H1 (cell line): ENCODE measurements around the gene FAM221B. TPM values are rescaled to one million over a fixed set of nuclear protein-coding genes. Genes with fewer than 3 reads are reported as not detected.

Experiments
- CTCF ChIA-PET: fragments of 300-600 bp; sonication (Branson Sonifier 250); formaldehyde crosslinking; loops from one replicate; lab custom pipeline; 2021; ENCODE audit not compliant: partially characterized antibody; lab: Charles Lee
- POLR2A ChIA-PET: fragments of 300-600 bp; sonication (Branson Sonifier 250); formaldehyde crosslinking; loops from one replicate; lab custom pipeline; 2021; ENCODE audit warnings: inconsistent platforms; ENCODE audit not compliant: partially characterized antibody; lab: Charles Lee
- DNase-seq, 2 experiments: peaks; one replicate each; pipeline versions ENCODE4 v3.0.0 to v3.0.0-alpha.2; 2010 to 2022; ENCODE audit warnings: low spot score in 2 of 2, low read depth in 1 of 2, mixed read lengths in 1 of 2
- FAIRE-seq: peaks from 2 replicates; lab custom pipeline; 2011; peaks lifted over from hg19 to GRCh38; lab: Jason Lieb, UNC
- H2AFZ ChIP-seq: 2 replicates; pipeline ENCODE4 v1.8.1; 2012; ENCODE audit warnings: low read length, inconsistent platforms
- H2AK5ac ChIP-seq: 2 replicates; pipeline ENCODE4 v1.6.1; 2013; ENCODE audit warnings: low read depth, low read length
- H2BK120ac ChIP-seq: replicated peaks from 2 replicates; pipeline ENCODE3; 2013; ENCODE audit warnings: low read depth, low read length, inconsistent platforms
- H2BK12ac ChIP-seq: 2 replicates; pipeline ENCODE4 v1.6.1; 2013; ENCODE audit warnings: low read depth, low read length
- H2BK15ac ChIP-seq: 2 replicates; pipeline ENCODE4 v1.6.1; 2013; ENCODE audit warnings: low read length
- H2BK20ac ChIP-seq: 2 replicates; pipeline ENCODE4 v1.6.1; 2013; ENCODE audit warnings: low read length
- H2BK5ac ChIP-seq: 2 replicates; pipeline ENCODE4 v1.6.1; 2013; ENCODE audit warnings: low read depth, low read length
- H3K14ac ChIP-seq: 2 replicates; pipeline ENCODE4 v1.6.1; 2013; ENCODE audit warnings: inconsistent platforms; ENCODE audit not compliant: insufficient read length
- H3K18ac ChIP-seq: 2 replicates; pipeline ENCODE4 v1.6.1; 2013; ENCODE audit warnings: low read length; ENCODE audit errors: extremely low read depth
- H3K23ac ChIP-seq: 2 replicates; pipeline ENCODE4 v1.6.1; 2013; ENCODE audit warnings: inconsistent platforms; ENCODE audit not compliant: insufficient read length
- H3K23me2 ChIP-seq: 2 replicates; pipeline ENCODE4 v1.6.1; 2013; ENCODE audit warnings: low read depth, low read length
- H3K27ac ChIP-seq: 2 replicates; pipeline ENCODE4 v1.6.1; 2011; ENCODE audit warnings: low read depth, low read length, inconsistent platforms
- H3K27me3 ChIP-seq, 4 experiments: replicated peaks in 1 of 4; 1 replicate in 1 of 4; 2 replicates in 3 of 4; pipeline versions ENCODE4 v1.6.1 to v1.8.1; 2011 to 2013; ENCODE audit warnings: low read length in 3 of 4, mild to moderate bottlenecking in 3 of 4, inconsistent platforms in 2 of 4, mixed read lengths in 2 of 4, moderate library complexity in 1 of 4; ENCODE audit not compliant: control insufficient read depth in 3 of 4, insufficient read depth in 3 of 4; ENCODE audit errors: extremely low read depth in 1 of 4
- H3K36me3 ChIP-seq, 4 experiments: 2 replicates each; pipeline versions ENCODE4 v1.6.1 to v1.8.1; 2011 to 2013; ENCODE audit warnings: mild to moderate bottlenecking in 4 of 4, low read length in 3 of 4, moderate library complexity in 2 of 4, control low read depth in 1 of 4, inconsistent platforms in 1 of 4; ENCODE audit not compliant: insufficient read depth in 4 of 4, control insufficient read depth in 2 of 4
- H3K4ac ChIP-seq: replicated peaks from 2 replicates; pipeline ENCODE3; 2013; ENCODE audit warnings: low read length, low read depth, mixed read lengths, inconsistent platforms; ENCODE audit not compliant: insufficient read length
- H3K4me1 ChIP-seq, 4 experiments: replicated peaks in 1 of 4; 1 replicate in 1 of 4; 2 replicates in 3 of 4; pipeline versions ENCODE4 v1.6.1 to v1.8.1; 2011 to 2013; ENCODE audit warnings: low read length in 3 of 4, inconsistent platforms in 2 of 4, mixed read lengths in 1 of 4; ENCODE audit not compliant: insufficient read depth in 4 of 4, control insufficient read depth in 3 of 4
- H3K4me2 ChIP-seq, 2 experiments: 2 replicates each; pipeline versions ENCODE4 v1.6.1 to v1.8.1; 2011 to 2013; ENCODE audit warnings: low read depth in 2 of 2, low read length in 2 of 2, control low read depth in 1 of 2, inconsistent platforms in 1 of 2, mild to moderate bottlenecking in 1 of 2; ENCODE audit not compliant: insufficient read depth in 1 of 2
- H3K4me3 ChIP-seq, 4 experiments: fragments of 200-600, 300-600 bp in 1 of 4; sonication (generic), shearing (Covaris generic), sonication (Bioruptor Twin) in 1 of 4; 2 replicates each; pipeline versions ENCODE4 v1.5.1 to v1.8.1; 2011 to 2016; ENCODE audit warnings: low read length in 4 of 4, low read depth in 3 of 4, control low read depth in 2 of 4, inconsistent platforms in 2 of 4, mild to moderate bottlenecking in 2 of 4, mixed read lengths in 1 of 4, moderate library complexity in 1 of 4; ENCODE audit not compliant: insufficient read depth in 2 of 4; ENCODE audit errors: extremely low read depth in 1 of 4
- H3K56ac ChIP-seq: replicated peaks from 2 replicates; pipeline ENCODE3; 2013; ENCODE audit warnings: low read depth, mild to moderate bottlenecking, mixed read lengths, low read length, inconsistent platforms; ENCODE audit not compliant: insufficient read length
- H3K79me1 ChIP-seq: 2 replicates; pipeline ENCODE4 v1.6.1; 2013; ENCODE audit warnings: low read depth, low read length, control low read depth
- H3K79me2 ChIP-seq, 2 experiments: 2 replicates each; pipeline versions ENCODE4 v1.6.1 to v1.8.1; 2012 to 2013; ENCODE audit warnings: low read length in 2 of 2, mild to moderate bottlenecking in 2 of 2, inconsistent platforms in 1 of 2; ENCODE audit not compliant: insufficient read depth in 2 of 2, control insufficient read depth in 1 of 2
- H3K9ac ChIP-seq, 4 experiments: replicated peaks in 1 of 4; 1 replicate in 1 of 4; 2 replicates in 3 of 4; pipeline versions ENCODE4 v1.6.1 to v1.8.1; 2011 to 2013; ENCODE audit warnings: low read depth in 3 of 4, low read length in 3 of 4, control low read depth in 2 of 4, mild to moderate bottlenecking in 2 of 4, moderate library complexity in 2 of 4, inconsistent platforms in 1 of 4; ENCODE audit errors: extremely low read depth in 1 of 4
- H3K9me3 ChIP-seq, 2 experiments: 2 replicates each; pipeline versions ENCODE4 v1.6.1 to v1.8.1; 2012 to 2013; ENCODE audit warnings: mild to moderate bottlenecking in 2 of 2, moderate library complexity in 2 of 2, control low read depth in 1 of 2, inconsistent platforms in 1 of 2, low read depth in 1 of 2, low read length in 1 of 2, mixed read lengths in 1 of 2; ENCODE audit not compliant: insufficient read depth in 2 of 2
- H4K20me1 ChIP-seq, 2 experiments: replicated peaks in 1 of 2; 2 replicates each; pipeline versions ENCODE3 to v1.8.1; 2011 to 2013; ENCODE audit warnings: inconsistent platforms in 2 of 2, low read length in 2 of 2, mild to moderate bottlenecking in 1 of 2; ENCODE audit not compliant: insufficient read depth in 2 of 2, control insufficient read depth in 1 of 2
- H4K5ac ChIP-seq: 2 replicates; pipeline ENCODE4 v1.6.1; 2013; ENCODE audit warnings: low read length, low read depth, mixed read lengths, inconsistent platforms; ENCODE audit not compliant: insufficient read length
- H4K8ac ChIP-seq: 2 replicates; pipeline ENCODE4 v1.8.0; 2013; ENCODE audit warnings: mild to moderate bottlenecking, moderate library complexity, low read length, inconsistent platforms; ENCODE audit not compliant: insufficient read depth; ENCODE audit errors: extremely low read depth
- H4K91ac ChIP-seq: replicated peaks from 2 replicates; pipeline ENCODE3; 2013; ENCODE audit warnings: low read length, mixed read lengths, inconsistent platforms; ENCODE audit not compliant: insufficient read length
- HDAC6 ChIP-seq: IDR thresholded peaks from one replicate; pipeline ENCODE4 v1.7.1; 2012; ENCODE audit warnings: low read depth, mild to moderate bottlenecking, inconsistent platforms, low read length, moderate library complexity
- KDM4A ChIP-seq: IDR thresholded peaks from one replicate; pipeline ENCODE4 v1.7.1; 2012; ENCODE audit warnings: low read depth, mild to moderate bottlenecking, moderate library complexity, low read length, inconsistent platforms; ENCODE audit not compliant: severe bottlenecking
- PHF8 ChIP-seq: fragments of 200-600 bp; sonication (generic); conservative IDR thresholded peaks from 2 replicates; pipeline ENCODE4 v1.7.1; 2012; ENCODE audit warnings: low read depth, mild to moderate bottlenecking, inconsistent platforms, low read length, moderate library complexity
- POU5F1 ChIP-seq: IDR thresholded peaks from 2 replicates; pipeline ENCODE4 v1.6.1; 2011; ENCODE audit warnings: low read depth, mild to moderate bottlenecking, low read length, moderate library complexity
- RBBP5 ChIP-seq: IDR thresholded peaks from 2 replicates; pipeline ENCODE4 v1.7.1; 2012; ENCODE audit warnings: low read depth, mild to moderate bottlenecking, inconsistent platforms, low read length, moderate library complexity, borderline replicate concordance
- SIN3A ChIP-seq, 2 experiments: IDR thresholded peaks in 1 of 2; conservative IDR thresholded peaks in 1 of 2; 2 replicates each; pipeline ENCODE4 v1.6.1; 2011 to 2012; ENCODE audit warnings: low read length in 2 of 2, improper control_type of control experiment in 1 of 2, low read depth in 1 of 2, mild to moderate bottlenecking in 1 of 2
- SIX5 ChIP-seq: IDR thresholded peaks from 2 replicates; pipeline ENCODE4 v1.6.1; 2011; ENCODE audit warnings: mild to moderate bottlenecking, low read depth, low read length
- TEAD4 ChIP-seq: IDR thresholded peaks from 2 replicates; pipeline ENCODE4 v1.6.1; 2012; ENCODE audit warnings: low read depth, low read length, inconsistent platforms, mixed read lengths
- ZNF274 ChIP-seq: IDR thresholded peaks from 2 replicates; pipeline ENCODE4 v1.7.0; 2012; ENCODE audit warnings: low read length, borderline replicate concordance; ENCODE audit errors: extremely low read depth
- WGBS, 2 experiments: shearing (Covaris generic) in 1 of 2; methylation state at CpG; one replicate each; pipeline versions ENCODE4 v1.1.6 to v1.1.7; 2013 to 2015; ENCODE audit warnings: low lambda C conversion rate in 2 of 2, mixed read lengths in 2 of 2, inconsistent platforms in 1 of 2, low coverage in 1 of 2, missing lambda C conversion rate in 1 of 2; ENCODE audit not compliant: insufficient replicate concordance in 2 of 2, insufficient coverage in 1 of 2, insufficient read length in 1 of 2; ENCODE audit errors: extremely low coverage in 1 of 2, missing lambda C conversion rate in 1 of 2; 5-methylcytosine and 5-hydroxymethylcytosine counted together
- polyA plus RNA-seq, 7 experiments: library from polyadenylated mRNA; depleted of rRNA in 3 of 7; stranded (reverse) in 5 of 7; unstranded in 2 of 7; fragments of >200 nt in 5 of 7; fragments of 200-250 nt in 2 of 7; gene quantifications; 1 replicate in 5 of 7; 2 replicates in 1 of 7; 4 replicates in 1 of 7; pipeline versions ENCODE4 v1.2.1 to v1.2.3, GENCODE V29; 2011 to 2013; ENCODE audit warnings: missing spikeins in 2 of 7, mixed read lengths in 2 of 7
- total RNA-seq: library from RNA; stranded (reverse); fragmentation: NEBNext Ultra II Directional; extraction: Animal tissue kit (Norgen Biotek cat#: 25700); gene quantifications from 2 replicates; pipeline ENCODE4 v1.2.1, GENCODE V29; 2021

Gene FAM221B
- total and polyA plus RNA-seq, 2 of the 8 experiments (the other 6 are each of a cell fraction or from before 2014, with no cell fraction given): not detected

GRCh38 chr9:35806101-35806500 is 22.4 kb downstream of the FAM221B start:
- Histone ChIP-seq H3K56ac (no peak overlapping the region), H2BK5ac (no peak overlapping the region), H3K23me2 (no peaks in the 10 kb centered on the region), H3K27ac (no peak overlapping the region), H3K9me3 (no peaks in the 10 kb centered on the region), H3K4me2 (no peak overlapping the region), H4K20me1 (no peaks in the 10 kb centered on the region), H4K91ac (no peak overlapping the region), H2AK5ac (no peak overlapping the region), H2AFZ (no peak overlapping the region), H3K18ac (no peak overlapping the region), H3K27me3 (peaks cover 0 to under 1% (median 0%) of the 10 kb centered on the region in 4 experiments; a peak in 1 of 7 replicates), H2BK12ac (no peak overlapping the region), H3K4ac (no peak overlapping the region), H2BK15ac (no peak overlapping the region), H3K79me1 (no peaks in the 10 kb centered on the region), H3K36me3 (peaks cover 0 to 4% (median 0%) of the 10 kb centered on the region in 4 experiments; a peak in 2 of 8 replicates), H4K5ac (no peak overlapping the region), H3K14ac (no peak overlapping the region), H2BK120ac (no peak overlapping the region), H2BK20ac (no peak overlapping the region), H3K9ac (no peak overlapping the region), H3K4me3 (no peak overlapping the region), H3K23ac (no peak overlapping the region), H3K4me1 (no peaks in the 10 kb centered on the region), H3K79me2 (no peaks in the 10 kb centered on the region), H4K8ac (no peak overlapping the region)
- FAIRE-seq: no peak
- DNase-seq: no peak
- WGBS, 2 experiments: 93% methylated on average over 8 of the region's 8 CpGs; no CpG with 5 or more reads in 1 of the 2 experiments
- POLR2A ChIA-PET: interaction anchor here (0.8 to 2.5 kb wide), 5 partner anchors 8 to 73 kb away, joined by 3 to 6 read pairs (median 3); partner anchors contain the start of genes CREB3, GBA2, HINT2 and RGP1
- CTCF ChIA-PET: interaction anchor here (0.7 to 3.2 kb wide), 8 partner anchors 11 to 115 kb away, joined by 3 to 15 read pairs (median 4); partner anchors contain the start of gene NPR2
- TF ChIP-seq TEAD4 (no peak), SIN3A (conservative IDR thresholded peaks at IDR 0.05 in 1 of 2, IDR thresholded peaks at IDR 0.05 in 1 of 2; ENCODE audit: low read depth in 1 of 2, low read length in 2 of 2) (no peak), SIX5 (no peak), KDM4A (no peak), HDAC6 (no peak), ZNF274 (no peak), POU5F1 (no peak), RBBP5 (no peak), PHF8 (no peak)
